Body of pancreas (tissue), 4 donors: Measurements from ENCODE around the gene SALL1. TPM values are rescaled to one million over a fixed set of nuclear protein-coding genes. Genes with fewer than 3 reads are reported as not detected.

Experiments
- ATAC-seq: fragments of 150-250 bp; one replicate; pipeline ENCODE4 v1.9.1; 2016
- DNase-seq, 4 donors: peaks; one replicate each; pipeline ENCODE4 v3.0.0-alpha.2; 2019
- H3K27ac ChIP-seq, 4 donors: fragments of 200-600 bp; sonication (generic); 1 replicate in 3 of 4; 2 replicates in 1 of 4; pipeline versions ENCODE4 v1.5.1 to v1.6.1; 2016 to 2019; ENCODE audit warnings: mild to moderate bottlenecking in 1 of 4, mixed read lengths in 1 of 4, moderate library complexity in 1 of 4
- H3K27me3 ChIP-seq, 2 donors: fragments of 200-600 bp; sonication (generic); one replicate each; pipeline ENCODE4 v1.6.0; 2016; ENCODE audit warnings: mild to moderate bottlenecking in 1 of 2
- H3K36me3 ChIP-seq, 2 donors: fragments of 200-600 bp; sonication (generic); replicated peaks in 1 of 2; 2 replicates each; pipeline ENCODE4 v1.5.1; 2016; ENCODE audit warnings: low read depth in 2 of 2; ENCODE audit not compliant: insufficient read depth in 1 of 2
- H3K4me1 ChIP-seq: fragments of 200-600 bp; sonication (generic); one replicate; pipeline ENCODE4 v1.6.0; 2016
- H3K4me3 ChIP-seq, 2 donors: fragments of 200-600 bp; sonication (generic); 1 replicate in 1 of 2; 2 replicates in 1 of 2; pipeline ENCODE4 v1.5.1; 2016 to 2019
- H3K9me3 ChIP-seq, 3 donors: fragments of 200-600 bp; sonication (generic); 1 replicate in 2 of 3; 2 replicates in 1 of 3; pipeline ENCODE4 v1.5.1; 2016
- POLR2A ChIP-seq, 3 donors: fragments of 450-650 bp; IDR thresholded peaks; one replicate each; pipeline ENCODE4 v1.6.1; 2016; ENCODE audit warnings: antibody characterized with exemption in 3 of 3, mild to moderate bottlenecking in 2 of 3
- WGBS, 2 donors: methylation state at CpG; one replicate each; pipeline ENCODE4 v1.1.5; 2017; 5-methylcytosine and 5-hydroxymethylcytosine counted together
- intact Hi-C: fragments of 100-400 bp; cut with DNase I; formaldehyde crosslinking; loops from one replicate; pipeline ENCODE4 v1.15.1; 2023
- total RNA-seq, 2 donors: library from RNA; depleted of rRNA; stranded (reverse); fragments of >200 nt; gene quantifications; one replicate each; pipeline ENCODE4 v1.1.0, GENCODE V29; 2016
- TF ChIP-seq, protein P1 (sequence below), 7 experiments: fragments of 450-650 bp in 4 of 7; fragments of 200-600 bp in 3 of 7; sonication (generic) in 3 of 7; IDR thresholded peaks; one replicate each; pipeline ENCODE4 v1.5.1; 2016 to 2019; ENCODE audit warnings: antibody characterized with exemption in 7 of 7

SALL1 gene
- total RNA-seq, 2 donors from 2014 or later: 0.52 TPM; not detected in 1

DNA sequence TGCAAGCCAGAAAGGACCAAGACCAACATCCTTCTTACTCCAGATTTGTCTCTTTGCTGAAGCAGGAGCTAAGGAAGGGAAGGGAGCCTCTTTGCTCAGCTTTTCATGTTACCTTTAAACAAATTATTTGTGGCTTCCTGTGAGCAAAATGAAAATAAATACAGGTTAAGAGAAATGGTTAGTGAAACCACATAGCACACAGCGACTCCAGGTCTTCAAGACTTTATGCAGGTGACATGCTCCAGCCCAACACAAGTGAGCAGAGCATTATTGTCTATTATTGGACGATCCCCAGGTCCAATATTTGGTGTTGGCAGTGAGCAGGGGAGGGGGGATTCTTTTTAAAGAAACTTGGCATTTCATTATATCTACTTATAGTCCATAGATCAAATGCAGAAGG is 53.3 kb downstream of the SALL1 start:
- intact Hi-C loops: no loop called here
- 56 to 66% methylated on average over 2 of the region's 2 CpGs for WGBS, 2 donors

DNA sequence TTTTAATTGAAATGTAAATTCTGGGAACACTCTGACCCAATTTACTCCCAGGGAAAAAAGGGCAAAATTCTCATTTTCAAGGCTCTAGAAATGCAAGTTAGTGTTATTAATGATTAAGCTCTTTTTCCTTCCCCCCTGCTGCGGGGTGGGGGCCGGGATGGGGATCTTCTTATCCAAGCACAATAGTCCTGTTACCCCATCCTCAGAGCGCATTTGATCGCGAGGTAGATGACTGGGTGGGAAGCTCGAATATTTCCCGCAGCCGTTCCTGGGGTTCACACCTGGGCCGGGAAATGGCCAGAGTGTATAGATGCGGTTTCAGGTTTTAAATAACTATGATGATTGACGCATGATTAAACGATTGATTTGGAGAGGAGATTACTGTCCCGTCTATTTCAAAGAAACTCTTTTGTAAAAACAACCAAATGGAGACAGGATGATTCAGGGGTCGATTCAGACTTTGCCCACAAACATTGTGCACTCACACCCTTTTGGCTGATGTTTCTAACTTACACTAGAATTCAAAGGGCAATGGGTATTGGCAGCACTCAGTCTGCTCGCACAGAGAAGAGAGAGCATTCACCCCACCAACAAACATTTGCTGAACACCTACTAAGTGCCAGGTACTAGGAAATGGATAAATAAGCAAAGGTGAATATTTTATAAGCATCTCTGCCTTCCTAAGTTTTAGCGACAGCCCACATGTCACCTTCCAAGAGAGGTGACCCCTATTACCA is 55.0 kb downstream of the SALL1 start:
- H3K4me1 ChIP-seq: no peaks in the 10 kb centered on the region
- H3K27me3 ChIP-seq: no peaks in the 10 kb centered on the region
- DNase-seq (no peak), ATAC-seq (no peak)
- H3K27ac ChIP-seq: no peak overlapping the region
- H3K9me3 ChIP-seq: no peaks in the 10 kb centered on the region
- intact Hi-C loops: no loop called here
- no peak for TF ChIP-seq POLR2A (IDR thresholded peaks at IDR 0.05)
- TF ChIP-seq, protein P1, sequence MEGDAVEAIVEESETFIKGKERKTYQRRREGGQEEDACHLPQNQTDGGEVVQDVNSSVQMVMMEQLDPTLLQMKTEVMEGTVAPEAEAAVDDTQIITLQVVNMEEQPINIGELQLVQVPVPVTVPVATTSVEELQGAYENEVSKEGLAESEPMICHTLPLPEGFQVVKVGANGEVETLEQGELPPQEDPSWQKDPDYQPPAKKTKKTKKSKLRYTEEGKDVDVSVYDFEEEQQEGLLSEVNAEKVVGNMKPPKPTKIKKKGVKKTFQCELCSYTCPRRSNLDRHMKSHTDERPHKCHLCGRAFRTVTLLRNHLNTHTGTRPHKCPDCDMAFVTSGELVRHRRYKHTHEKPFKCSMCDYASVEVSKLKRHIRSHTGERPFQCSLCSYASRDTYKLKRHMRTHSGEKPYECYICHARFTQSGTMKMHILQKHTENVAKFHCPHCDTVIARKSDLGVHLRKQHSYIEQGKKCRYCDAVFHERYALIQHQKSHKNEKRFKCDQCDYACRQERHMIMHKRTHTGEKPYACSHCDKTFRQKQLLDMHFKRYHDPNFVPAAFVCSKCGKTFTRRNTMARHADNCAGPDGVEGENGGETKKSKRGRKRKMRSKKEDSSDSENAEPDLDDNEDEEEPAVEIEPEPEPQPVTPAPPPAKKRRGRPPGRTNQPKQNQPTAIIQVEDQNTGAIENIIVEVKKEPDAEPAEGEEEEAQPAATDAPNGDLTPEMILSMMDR (IDR thresholded peaks at IDR 0.05): no peak
- no peaks in the 10 kb centered on the region for H3K36me3 ChIP-seq
- no peak overlapping the region for H3K4me3 ChIP-seq
- WGBS, 2 donors: 31 to 32% methylated on average over 16 of the region's 16 CpGs

More for the DNA sequence above, 53.3 kb downstream of the SALL1 start:
- no peaks in the 10 kb centered on the region for H3K36me3 ChIP-seq
- DNase-seq (no peak), ATAC-seq (no peak)
- no peak for TF ChIP-seq POLR2A (IDR thresholded peaks at IDR 0.05)
- TF ChIP-seq, protein P1 (IDR thresholded peaks at IDR 0.05): no peak
- H3K4me3 ChIP-seq: no peak overlapping the region
- no peaks in the 10 kb centered on the region for H3K9me3 ChIP-seq
- H3K4me1 ChIP-seq: no peaks in the 10 kb centered on the region
- H3K27ac ChIP-seq: no peak overlapping the region
- no peaks in the 10 kb centered on the region for H3K27me3 ChIP-seq

DNA sequence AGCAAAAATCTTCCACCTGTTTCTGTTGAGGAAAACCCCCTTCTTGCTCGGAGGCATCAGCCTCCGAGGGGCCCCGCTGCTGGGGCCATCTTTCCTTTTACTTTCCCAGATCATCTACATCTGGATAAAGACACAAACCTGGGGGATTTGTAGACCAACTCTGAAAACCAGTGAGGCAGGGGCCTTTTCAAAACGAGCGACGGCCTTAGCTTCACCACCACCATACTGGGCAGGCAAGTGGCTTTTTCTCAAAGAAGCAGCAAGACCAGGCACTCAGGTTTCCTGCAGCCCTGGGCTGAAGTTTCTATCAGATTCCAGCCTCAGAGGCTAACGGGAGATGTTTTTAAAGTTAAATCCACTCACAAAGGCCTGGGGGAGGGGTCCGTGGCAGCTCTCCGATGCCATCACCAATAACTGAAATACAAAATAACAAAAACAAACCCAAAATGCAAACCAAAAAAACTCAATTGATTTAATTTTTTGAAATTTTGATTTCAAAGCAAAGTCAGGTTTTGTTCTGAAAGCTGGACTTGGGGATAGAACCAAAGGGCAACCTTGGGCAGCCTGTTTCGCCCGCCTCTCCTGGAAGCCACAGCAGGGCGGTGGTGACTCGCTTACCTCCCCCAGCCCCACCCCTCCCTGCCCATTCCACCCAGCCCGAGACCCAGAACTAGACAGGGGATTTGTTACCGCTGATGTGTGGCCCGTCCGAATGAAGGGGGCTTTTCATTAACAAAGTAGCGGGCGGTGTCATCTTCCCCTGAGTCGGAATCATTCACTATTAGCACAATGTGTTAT is 55.8 kb downstream of the SALL1 start:
- Histone ChIP-seq H3K27me3 (no peaks in the 10 kb centered on the region), H3K4me1 (no peaks in the 10 kb centered on the region), H3K36me3 (no peaks in the 10 kb centered on the region), H3K27ac (no peak overlapping the region), H3K4me3 (no peak overlapping the region), H3K9me3 (no peaks in the 10 kb centered on the region)
- intact Hi-C loops: no loop called here
- TF ChIP-seq POLR2A (IDR thresholded peaks at IDR 0.05): no peak
- TF ChIP-seq, protein P1 (IDR thresholded peaks at IDR 0.05): no peak
- ATAC-seq (no peak), DNase-seq (no peak)
- 41 to 45% methylated on average over 19 to 20 of the region's 20 CpGs for WGBS, 2 donors

DNA sequence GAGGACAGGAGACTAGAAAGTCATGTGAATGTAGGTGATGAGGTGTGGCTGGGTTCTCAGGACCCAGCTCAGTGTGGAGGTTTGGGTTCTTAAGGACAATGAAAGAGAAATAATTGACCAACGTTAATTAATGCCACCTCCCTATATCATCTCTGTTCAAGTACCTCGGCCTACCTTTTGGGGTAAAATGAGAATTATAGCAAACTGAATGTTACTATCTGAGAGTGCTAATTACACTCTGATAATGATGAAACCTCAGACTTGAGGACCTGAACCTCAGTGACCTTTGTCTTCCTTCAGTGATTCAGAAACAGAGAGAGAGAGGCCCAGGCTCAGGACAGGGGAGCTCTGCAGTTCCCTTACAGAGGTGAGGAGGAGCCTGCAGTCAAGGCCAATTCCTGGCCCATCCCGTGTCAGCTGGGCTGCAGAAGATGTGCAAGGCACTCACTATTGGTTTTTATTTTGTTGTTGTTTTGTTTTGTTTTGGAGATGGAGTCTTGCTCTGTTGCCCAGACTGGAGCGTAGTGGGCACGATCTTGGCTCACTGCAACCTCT is 57.3 kb downstream of the SALL1 start:
- Histone ChIP-seq H3K36me3 (no peaks in the 10 kb centered on the region), H3K9me3 (no peaks in the 10 kb centered on the region), H3K27ac (no peak overlapping the region), H3K4me3 (no peak overlapping the region), H3K4me1 (no peaks in the 10 kb centered on the region), H3K27me3 (no peaks in the 10 kb centered on the region)
- TF ChIP-seq POLR2A (IDR thresholded peaks at IDR 0.05): no peak
- TF ChIP-seq, protein P1 (IDR thresholded peaks at IDR 0.05): no peak
- 63 to 72% methylated on average over 5 of the region's 5 CpGs for WGBS, 2 donors
- intact Hi-C loops: no loop called here
- ATAC-seq (no peak), DNase-seq (no peak)
